HG03432 (cell line): ENCODE results near the gene NXPH2.
A peak's percentile ranks its signal among the peaks of the same experiment; 100 is the strongest.
"Not testable (repeated sequence)": the region's sequence is repeated elsewhere in the genome, so short reads cannot be mapped to it uniquely, and the experiment has no call there.

Experiments
- ATAC-seq: cut with Tn5 transposase; IDR thresholded peaks from one replicate; pipeline ENCODE4 v1.9.1; 2021; ENCODE audit warnings: mild to moderate bottlenecking, moderate library complexity; ENCODE audit not compliant: unreplicated experiment

NXPH2 gene

DNA sequence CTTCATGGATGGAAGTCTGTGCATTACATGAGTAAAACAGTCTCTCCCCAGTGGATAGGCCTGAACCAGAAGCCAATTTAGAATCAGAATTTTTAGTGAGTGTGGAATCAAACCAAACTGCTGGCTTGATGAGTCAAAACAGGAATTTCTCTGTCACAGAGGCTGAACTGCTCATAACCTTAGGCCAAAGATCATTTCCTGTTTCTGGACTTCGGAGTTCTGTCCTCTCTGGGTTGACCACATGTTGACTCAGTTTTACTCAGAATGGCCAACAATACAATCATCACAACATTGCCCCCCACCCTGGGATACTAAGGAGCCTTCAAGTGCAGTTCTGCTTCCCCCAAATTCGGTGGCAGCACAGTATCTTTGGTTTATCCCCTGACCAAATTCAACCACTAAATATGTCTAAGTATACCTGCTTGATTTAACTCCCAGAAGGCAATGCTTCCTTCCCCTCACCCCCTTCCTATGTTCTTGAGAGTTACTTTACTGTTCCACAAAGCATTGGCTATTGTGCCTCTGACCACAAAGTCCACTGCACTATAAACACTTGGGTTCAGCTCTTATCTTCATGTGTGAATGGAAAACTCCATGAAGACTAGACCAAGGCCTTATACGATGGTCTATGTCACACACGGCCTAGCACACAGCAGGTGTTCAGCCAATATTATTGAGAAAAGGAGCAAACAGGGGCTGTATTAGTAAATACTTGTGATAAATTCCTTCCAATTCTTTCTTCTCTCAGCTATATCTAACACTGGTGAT lies 67.8 kb downstream of the NXPH2 start:
- peak; percentile 93 for ATAC-seq

DNA sequence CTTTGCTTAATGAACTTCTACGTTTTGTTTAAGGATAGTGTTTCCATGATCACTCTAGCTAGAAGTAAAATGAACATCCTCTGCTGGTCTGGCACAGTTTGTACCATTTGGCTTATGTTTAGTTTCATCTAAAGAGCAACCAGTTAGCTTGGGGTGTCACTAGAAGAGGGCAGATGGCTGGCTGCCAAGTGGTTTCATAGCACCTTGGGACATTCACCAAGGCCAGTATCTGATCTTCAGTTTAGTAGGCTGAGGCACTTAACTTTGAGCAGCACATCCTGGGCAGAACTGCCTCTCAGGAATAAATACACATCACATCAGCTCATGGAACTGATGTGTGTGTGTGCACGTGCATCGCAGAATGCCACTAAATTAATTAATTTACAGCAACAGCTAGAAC lies 68.4 kb downstream of the NXPH2 start:
- ATAC-seq, result peak; percentile 66

DNA sequence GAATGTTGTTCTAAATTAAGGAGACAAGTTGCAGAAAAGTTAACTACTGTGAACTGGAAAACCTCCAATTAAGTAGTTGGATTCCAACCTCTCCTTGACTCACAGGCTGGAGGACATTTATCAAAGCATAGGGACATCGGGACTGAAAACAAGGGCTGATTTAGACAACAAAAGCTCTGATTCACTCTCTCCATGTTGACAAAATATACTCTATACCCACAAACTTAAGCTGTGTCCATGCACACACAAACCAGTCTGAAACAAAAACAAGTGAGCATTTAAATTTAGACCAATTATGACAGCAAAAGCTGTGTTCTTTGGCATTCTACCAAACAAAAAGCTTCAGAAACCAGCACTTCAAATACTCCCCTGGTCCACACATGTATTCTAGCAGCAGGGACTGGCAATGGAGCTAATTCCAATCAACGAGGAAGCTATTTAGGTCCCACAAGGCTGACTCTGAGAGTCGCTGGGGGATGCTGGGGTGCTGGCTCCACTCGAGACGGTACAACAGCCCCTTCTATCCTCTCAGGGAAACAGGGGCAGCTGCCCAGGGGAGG lies 71.4 kb downstream of the NXPH2 start:
- no peak for ATAC-seq

DNA sequence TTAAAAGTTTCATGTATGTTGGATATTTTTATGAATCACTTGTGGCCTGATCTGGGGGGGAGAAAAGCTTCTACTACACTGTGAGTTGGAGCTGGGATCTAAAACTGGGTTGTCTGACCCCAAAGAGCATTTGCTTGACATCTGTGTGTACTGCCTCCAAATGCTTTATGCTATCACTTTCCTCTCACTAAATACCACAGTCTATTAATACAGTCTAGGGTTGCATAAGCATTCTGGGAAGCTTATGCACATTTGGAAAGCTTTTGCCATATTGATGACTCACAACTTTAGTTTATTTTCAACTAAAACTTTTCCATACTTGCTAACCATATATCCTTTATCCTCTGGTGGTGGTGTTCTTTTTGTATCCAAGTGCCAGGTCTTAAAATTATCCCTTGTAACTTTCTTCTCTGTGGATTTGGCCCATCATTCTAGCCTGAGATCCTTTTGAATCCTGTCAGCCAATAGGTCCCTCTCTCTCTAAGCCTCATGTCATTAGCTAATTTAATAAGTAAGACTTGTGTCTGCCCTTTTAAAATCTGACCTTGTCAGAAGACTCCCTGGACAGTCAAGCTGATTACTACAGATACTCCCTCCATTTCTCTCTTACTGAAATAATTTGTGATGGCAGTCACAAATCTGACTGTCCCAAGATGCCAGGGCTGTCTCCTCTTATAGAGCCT lies 72.7 kb downstream of the NXPH2 start:
- ATAC-seq, result no peak

DNA sequence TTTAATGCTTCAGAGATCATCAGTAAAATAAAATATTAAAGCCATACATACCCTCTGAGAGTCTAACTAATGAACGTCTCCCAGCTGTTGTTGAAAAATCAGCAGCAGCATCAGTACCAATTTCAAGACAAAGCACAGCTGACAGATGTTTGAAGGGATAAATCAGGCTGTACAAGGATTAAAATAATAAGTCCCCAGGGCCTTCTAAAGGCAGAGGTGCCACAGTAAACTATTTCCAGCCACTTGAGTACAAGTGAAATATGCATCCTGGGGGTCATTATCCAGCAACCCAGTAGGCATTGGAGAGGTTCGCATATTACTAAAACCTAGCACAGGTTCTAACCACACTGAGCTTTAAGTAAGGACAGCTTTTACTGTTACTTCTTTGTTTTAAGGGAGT lies 76.9 kb downstream of the NXPH2 start:
- no peak for ATAC-seq

DNA sequence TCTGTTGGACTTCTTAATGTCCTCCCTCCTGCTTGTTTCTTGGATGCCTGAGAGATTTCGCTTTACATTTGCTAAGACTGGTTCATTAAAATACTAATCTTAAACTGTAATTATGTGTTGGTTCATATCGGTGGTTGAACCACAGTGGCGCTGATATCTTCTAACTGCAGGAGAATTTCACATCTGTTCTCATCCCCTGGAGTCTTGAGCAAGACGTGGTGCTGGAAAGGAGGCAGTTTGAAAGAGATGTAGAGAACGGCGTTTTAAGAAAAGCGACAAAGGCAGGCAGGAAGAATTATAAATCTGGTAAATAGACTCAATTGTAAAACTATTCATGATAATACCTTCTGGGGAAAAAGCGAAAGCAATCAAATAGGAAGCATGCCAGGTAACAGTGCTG lies 79.5 kb downstream of the NXPH2 start:
- ATAC-seq, result no peak

DNA sequence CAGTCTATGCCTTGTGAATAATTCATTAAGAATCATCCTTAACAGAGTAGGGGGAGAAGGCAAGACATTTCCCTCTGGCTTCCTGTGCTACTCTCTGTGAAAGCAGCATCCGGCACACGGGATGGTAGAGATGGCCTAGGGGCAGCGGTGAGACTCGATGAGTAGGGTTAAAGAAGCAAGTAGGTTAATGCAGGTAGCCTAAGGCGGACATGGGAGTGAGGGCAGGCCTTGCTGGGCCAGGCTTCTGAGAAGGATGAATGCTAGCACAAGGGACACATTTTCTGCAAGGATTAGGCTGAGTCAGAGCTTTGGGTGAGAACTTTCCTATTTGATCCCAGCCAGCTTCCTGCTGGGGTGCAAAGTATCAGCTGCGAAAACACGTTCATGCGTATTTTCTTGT lies 80.8 kb downstream of the NXPH2 start:
- ATAC-seq, result no peak

DNA sequence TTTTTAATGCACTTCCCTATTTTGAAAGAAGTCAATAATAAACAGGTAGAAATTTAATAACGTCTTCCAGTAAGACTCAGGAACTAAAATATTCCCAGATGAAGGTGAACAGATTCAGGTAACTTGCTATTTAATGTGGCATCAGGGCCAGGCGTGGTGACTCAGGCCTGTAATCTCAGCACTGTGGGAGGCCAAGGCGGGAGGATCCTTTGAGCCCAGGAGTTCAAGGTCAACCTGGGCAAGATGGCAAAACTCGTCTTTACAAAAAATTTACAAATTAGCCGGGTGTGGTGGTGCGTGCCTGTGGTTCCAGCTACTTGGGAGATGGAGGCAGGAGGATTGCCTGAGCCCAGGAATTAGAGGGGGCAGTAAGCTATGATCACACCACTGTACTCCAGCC lies 81.8 kb downstream of the NXPH2 start:
- ATAC-seq, result no peak

DNA sequence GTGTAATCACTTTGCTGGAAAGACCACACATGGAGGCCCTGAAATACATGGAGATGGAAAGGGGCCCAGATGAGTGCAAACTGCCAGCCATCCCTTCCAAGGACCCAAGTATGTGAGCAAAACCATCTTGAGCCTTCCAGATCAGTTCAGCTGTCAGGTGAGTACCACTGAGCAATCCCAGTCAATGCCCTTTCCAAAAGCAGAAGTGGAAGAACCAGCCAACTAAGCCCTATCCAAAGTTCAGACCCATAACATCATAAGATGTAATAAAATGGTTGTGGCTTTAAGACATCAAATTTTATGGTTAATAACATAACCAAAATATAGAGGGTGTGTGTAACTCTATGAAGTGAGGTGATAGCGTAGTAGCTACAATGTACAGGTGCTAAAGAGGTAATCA lies 88.5 kb downstream of the NXPH2 start:
- ATAC-seq, result no peak

DNA sequence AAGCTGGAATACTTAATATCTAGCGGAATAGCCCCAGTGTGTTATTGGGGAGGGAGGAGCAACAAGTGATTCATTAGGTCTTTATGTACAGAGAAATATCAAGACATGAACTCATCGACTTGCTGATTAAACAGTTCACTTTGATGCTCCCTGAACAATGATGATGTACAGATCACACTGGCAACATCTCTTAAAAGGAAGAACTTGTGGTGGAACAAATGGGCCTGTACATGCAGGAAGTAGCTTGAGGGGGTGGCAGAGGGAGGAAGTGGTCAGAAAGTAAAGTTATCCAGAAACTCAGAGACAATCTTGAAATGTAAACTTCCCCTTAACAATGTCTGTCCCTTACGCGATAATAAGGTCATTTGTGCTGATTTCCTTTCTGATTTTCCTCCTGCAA lies 90.5 kb downstream of the NXPH2 start:
- peak; percentile 69 for ATAC-seq

DNA sequence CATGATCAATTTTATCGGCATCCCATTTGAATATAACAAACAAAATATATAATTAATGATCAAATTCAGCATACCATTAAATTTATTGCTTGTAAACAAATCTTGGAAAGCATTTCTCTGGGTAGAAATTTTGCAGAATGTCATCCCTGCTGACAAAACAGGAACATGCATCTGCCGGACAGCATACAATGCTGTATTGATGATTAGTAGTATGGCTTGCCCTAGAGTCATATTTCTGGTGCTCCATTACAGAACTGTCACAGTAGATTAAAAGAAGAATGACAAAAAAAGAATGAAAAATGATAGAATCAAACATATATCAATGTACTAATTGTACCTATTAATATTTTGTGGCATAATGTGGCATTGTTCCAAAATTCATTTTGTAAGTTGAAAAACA lies 98.0 kb downstream of the NXPH2 start:
- no peak for ATAC-seq

DNA sequence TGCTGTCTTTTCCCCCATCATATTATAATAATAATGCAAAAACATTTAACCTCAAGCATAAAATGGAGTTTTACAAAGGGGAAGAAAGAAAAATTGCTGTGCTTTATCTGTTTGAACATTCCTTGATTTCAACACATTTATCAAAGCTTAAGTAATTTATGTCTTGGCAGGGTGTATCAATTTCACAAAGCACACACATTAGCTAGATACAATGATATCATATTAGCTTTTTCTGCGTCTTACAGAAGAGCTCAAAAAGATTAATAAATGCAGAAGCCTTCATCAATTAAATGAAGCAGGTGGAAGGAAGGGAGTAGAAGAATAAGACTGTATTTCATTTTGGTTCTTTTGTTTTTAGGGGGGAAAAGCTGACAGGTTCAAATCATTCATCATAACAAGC lies 103.0 kb downstream of the NXPH2 start:
- ATAC-seq, result no peak

DNA sequence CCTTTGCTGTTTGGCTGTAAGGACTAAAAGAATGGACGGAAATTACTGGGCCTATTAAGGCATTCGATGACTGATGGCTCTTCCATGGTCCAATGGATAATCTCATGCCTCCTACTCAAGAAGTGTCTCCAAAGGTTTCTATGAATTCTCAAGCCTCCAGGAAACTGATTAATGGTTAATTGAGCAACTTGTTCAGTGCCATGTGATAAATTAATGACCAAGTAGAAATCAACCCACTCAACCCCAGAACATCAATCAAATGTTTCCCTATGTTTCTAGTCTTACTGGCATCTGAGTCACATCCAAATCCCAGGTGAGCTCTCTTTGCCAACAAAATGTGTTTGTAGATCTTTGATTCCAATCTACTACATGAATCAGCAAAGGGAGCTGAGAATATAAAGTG lies 103.6 kb downstream of the NXPH2 start:
- ATAC-seq, result no peak

DNA sequence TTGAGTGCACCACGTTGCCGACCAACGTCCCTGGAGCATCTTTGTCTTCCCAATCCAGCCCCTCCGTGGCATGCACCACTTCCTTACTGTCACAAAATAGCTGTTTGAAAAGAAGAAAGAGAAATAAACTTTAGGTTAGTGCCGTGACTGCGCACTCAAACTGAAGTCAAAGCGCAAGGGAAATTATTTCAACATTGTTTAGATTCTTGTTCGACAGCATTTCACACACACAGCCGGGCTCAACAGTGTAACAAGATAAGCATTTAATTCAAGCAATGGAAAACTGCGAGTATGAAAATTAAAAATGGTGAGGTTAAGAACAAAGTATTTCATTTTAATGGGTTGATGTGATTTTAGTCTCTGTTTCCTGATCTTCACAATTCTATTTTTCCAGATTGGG lies 108.6 kb downstream of the NXPH2 start:
- no peak for ATAC-seq

DNA sequence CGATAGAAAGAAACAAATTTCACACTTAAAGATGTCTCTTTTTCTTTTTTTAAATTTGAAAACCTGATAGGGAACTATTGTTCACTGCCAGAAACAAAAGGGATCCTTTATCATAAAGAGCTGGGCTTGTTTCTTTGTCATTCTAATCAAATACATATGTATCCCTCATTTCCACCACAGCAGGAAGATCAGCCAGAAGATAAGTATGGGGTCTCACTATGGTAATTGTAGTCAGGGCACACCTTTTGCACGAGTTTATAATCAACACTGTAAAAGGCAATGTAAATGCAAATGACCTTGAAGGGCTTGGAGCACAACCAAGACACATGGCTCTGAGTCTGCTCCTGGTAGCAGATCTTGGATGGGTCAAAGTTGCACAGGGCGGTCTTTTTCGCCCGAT lies 109.5 kb downstream of the NXPH2 start:
- no peak for ATAC-seq

DNA sequence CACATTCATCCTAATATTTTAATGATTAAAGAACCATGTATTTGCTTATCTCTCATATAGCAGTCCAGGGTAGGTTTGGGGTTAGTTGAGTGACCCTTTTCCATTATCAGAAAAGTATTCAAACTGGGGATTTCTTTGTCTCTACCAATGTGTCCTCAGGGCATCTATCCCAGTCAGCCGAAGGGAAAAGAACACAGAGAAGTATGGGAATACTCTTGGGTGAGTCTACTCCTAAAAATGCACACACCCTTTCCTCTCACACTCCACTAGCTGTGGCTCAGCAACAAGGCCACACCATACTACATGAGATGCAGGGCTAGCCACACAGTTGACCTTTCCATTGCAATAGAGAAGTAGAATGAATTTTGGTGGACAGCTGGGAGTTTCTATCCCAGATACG lies 114.3 kb downstream of the NXPH2 start:
- no peak for ATAC-seq

DNA sequence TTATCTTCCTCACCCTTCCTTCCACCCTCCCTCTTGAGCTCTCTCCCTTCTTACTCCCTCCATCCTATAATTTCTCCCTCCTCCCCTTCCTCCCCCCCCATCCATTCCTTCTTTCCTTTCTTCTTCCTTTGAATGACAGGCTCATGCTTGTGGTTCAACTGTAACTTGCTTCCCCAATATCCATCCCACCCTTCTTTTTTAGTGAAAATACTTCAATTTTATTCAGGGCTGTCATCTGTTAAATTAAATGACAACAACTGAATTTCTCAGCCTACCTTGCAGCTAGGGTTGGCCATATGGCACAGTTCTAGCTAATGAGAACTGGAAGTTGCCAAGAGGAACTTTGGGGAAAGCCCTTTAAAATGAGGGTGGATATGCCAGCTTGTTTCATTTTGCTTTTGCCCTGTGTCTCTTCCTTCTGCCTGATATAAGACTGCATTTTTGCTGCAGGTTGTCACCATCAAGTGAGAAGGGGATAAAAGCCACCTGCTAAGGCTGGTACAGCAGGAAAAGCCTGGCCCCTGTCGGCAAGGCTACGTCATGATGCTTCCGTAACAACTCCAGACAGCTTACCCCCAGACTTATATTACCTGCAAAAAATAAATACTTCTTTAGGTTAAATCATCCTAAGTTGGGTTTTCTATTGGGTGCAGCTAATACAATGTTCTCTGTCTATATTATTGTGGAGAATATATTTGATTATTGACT lies 121.8 kb downstream of the NXPH2 start:
- no peak for ATAC-seq

DNA sequence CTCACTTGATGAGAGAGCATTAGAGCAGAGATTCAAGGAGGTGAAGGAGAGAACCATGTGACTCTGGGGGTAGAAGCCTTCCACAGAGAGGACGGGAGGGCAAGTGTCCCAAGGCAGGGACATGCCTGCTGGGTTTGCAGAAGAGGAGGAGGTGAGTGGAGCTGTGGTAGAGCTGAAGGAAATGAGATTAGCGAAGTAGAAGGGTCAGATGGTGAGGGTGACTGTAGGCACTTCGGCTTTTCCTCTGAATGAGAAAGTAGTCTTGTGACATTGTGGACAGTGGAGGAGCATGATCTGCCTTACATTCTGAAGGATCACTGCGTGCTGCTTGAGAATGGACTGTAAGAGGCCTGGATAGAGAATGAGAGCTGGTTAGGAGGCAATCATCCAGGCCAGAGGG lies 126.0 kb downstream of the NXPH2 start:
- no peak for ATAC-seq

DNA sequence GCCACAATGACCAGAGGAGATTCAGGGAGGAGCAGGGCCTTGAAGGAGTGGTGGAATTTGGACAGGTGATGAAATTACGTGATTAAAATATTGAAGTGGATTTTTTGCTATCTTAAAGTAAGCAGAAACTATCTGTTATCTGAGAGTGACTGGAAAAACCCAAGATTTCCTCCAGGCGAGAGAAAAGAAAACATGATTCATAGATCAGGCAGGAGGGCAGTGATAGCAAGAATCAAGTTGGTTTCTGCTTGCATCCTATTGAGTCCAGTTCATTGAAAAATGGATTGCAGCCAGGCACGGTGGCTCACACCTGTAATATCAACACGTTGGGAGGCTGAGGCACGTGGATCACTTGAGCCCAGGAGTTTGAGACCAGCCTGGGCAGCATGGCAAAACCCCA lies 127.8 kb downstream of the NXPH2 start:
- ATAC-seq, result no peak

DNA sequence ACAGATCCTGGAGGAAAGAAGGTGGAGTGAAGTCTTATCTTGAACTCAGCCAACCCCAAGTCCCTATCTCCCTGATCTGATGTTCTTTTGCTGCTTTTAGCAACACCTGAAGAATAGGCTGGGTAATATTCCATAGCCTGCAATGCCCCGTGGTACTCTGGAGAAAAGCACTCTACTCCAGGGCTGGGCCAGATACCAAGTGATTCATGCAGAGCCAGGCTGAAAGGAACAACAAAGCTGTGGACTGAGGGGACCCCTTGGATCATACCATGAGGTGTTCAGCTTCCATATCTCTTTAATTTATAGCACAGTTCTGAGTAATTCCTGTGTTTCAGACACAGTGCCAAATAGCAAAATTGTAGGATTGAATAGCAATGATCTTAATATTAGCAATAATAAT lies 130.6 kb downstream of the NXPH2 start:
- ATAC-seq, result no peak

DNA sequence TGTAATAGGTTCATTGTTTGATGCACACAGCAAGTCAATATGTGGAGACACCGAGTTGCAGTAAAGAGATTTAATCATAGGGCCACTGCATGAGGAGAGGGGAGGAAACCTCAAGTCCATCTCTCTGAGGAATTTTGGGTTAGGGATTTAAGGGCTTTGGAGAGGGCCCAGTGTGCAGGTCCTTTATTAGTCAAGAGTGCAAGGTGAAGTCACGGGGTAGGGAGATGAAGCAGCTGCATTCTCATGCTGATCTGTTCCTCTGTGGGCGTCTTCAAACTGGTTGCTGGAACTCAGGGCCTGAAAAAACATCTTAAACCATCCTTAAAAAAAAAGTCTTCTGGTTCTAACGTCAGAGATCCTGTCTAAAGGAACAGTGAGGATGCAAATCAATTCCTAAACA lies 131.6 kb downstream of the NXPH2 start:
- no peak for ATAC-seq

DNA sequence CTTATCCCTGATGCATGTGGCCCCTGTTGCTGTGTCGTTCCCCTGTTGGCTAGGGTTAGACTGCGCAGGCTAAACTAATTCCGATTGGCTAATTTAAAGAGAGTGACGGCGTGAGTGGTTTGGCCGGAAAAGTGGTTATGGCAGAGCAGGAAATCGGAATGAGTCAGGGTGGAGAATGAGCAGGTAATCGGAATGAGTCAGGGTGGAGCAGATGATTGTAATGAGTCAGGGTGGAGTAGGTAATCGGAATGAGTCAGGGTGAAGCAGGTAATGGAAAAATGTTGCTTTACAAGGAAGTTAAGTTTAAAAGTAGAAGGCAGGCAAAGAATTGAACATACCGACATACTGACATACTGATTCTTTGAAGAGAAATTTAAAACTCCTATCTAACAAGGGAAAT lies 135.4 kb downstream of the NXPH2 start:
- ATAC-seq, result not testable (repeated sequence)
